ENCODE measurements around the gene GPATCH4.
"Not testable (repeated sequence)": the region's sequence is repeated elsewhere in the genome, so short reads cannot be mapped to it uniquely, and the experiment has no call there.

Gene GPATCH4

GRCh38 chr1:156566436-156566835 lies 34.8 kb downstream of the GPATCH4 start:
- Histone ChIP-seq H3K4me1 (ENCODE audit: control insufficient read depth in 1 of 2, insufficient read depth in 2 of 2, low read length in 2 of 2) (peaks cover 8 to 10% of the 10 kb centered on the region in 2 donors), H3K36me3 (ENCODE audit: control insufficient read depth in 1 of 2, insufficient read depth in 2 of 2, low read length in 2 of 2) (peaks cover 0 to 31% of the 10 kb centered on the region in 2 donors), H3K4me3 (ENCODE audit: low read depth in 1 of 2, low read length in 2 of 2) (no peak overlapping the region), H3K27me3 (ENCODE audit: control insufficient read depth in 1 of 2, insufficient read depth in 2 of 2, low read length in 2 of 2) (no peaks in the 10 kb centered on the region), H3K9ac (ENCODE audit: low read depth in 1 of 2, low read length in 2 of 2) (no peak overlapping the region), H3K9me3 (ENCODE audit: control insufficient read depth in 1 of 2, low read length in 2 of 2) (no peaks in the 10 kb centered on the region), H3K27ac (ENCODE audit: low read depth, low read length) (no peak overlapping the region)

GRCh38 chr1:156565519-156565918 lies 35.8 kb downstream of the GPATCH4 start:
- H3K36me3 ChIP-seq (ENCODE audit: control insufficient read depth in 1 of 2, insufficient read depth in 2 of 2, low read length in 2 of 2) = peaks cover 0 to 35% of the 10 kb centered on the region in 2 donors
- no peaks in the 10 kb centered on the region for H3K9me3 ChIP-seq (ENCODE audit: control insufficient read depth in 1 of 2, low read length in 2 of 2)
- peaks cover 0 to 1% of the 10 kb centered on the region in 2 donors for H3K4me1 ChIP-seq (ENCODE audit: control insufficient read depth in 1 of 2, insufficient read depth in 2 of 2, low read length in 2 of 2)
- H3K4me3 ChIP-seq (ENCODE audit: low read depth in 1 of 2, low read length in 2 of 2) = no peak overlapping the region
- H3K9ac ChIP-seq (ENCODE audit: low read depth in 1 of 2, low read length in 2 of 2) = no peak overlapping the region
- H3K27ac ChIP-seq (ENCODE audit: low read depth, low read length) = no peak overlapping the region
- H3K27me3 ChIP-seq (ENCODE audit: control insufficient read depth in 1 of 2, insufficient read depth in 2 of 2, low read length in 2 of 2) = no peaks in the 10 kb centered on the region

- H3K27me3 ChIP-seq (ENCODE audit: control insufficient read depth in 1 of 2, insufficient read depth in 2 of 2, low read length in 2 of 2) = no peaks in the 10 kb centered on the region
- H3K27ac ChIP-seq (ENCODE audit: low read depth, low read length) = no peak overlapping the region
- no peak overlapping the region for H3K9ac ChIP-seq (ENCODE audit: low read depth in 1 of 2, low read length in 2 of 2)
- peaks cover 0 to 42% of the 10 kb centered on the region in 2 donors for H3K36me3 ChIP-seq (ENCODE audit: control insufficient read depth in 1 of 2, insufficient read depth in 2 of 2, low read length in 2 of 2)
- no peaks in the 10 kb centered on the region for H3K9me3 ChIP-seq (ENCODE audit: control insufficient read depth in 1 of 2, low read length in 2 of 2)
- no peak overlapping the region for H3K4me3 ChIP-seq (ENCODE audit: low read depth in 1 of 2, low read length in 2 of 2)
- H3K4me1 ChIP-seq (ENCODE audit: control insufficient read depth in 1 of 2, insufficient read depth in 2 of 2, low read length in 2 of 2) = no peaks in the 10 kb centered on the region
Measured at GRCh38 chr1:156560585-156561163, 40.6 kb downstream of the GPATCH4 start.

- Histone ChIP-seq H3K36me3 (ENCODE audit: control insufficient read depth in 1 of 2, insufficient read depth in 2 of 2, low read length in 2 of 2) (peaks cover 0 to 37% of the 10 kb centered on the region in 2 donors), H3K9ac (ENCODE audit: low read depth in 1 of 2, low read length in 2 of 2) (no peak overlapping the region), H3K27ac (ENCODE audit: low read depth, low read length) (no peak overlapping the region), H3K27me3 (ENCODE audit: control insufficient read depth in 1 of 2, insufficient read depth in 2 of 2, low read length in 2 of 2) (no peaks in the 10 kb centered on the region), H3K4me3 (ENCODE audit: low read depth in 1 of 2, low read length in 2 of 2) (no peak overlapping the region), H3K9me3 (ENCODE audit: control insufficient read depth in 1 of 2, low read length in 2 of 2) (no peaks in the 10 kb centered on the region), H3K4me1 (ENCODE audit: control insufficient read depth in 1 of 2, insufficient read depth in 2 of 2, low read length in 2 of 2) (no peaks in the 10 kb centered on the region)
Measured at GRCh38 chr1:156559797-156560385, 41.4 kb downstream of the GPATCH4 start.

- Histone ChIP-seq H3K27me3 (ENCODE audit: control insufficient read depth in 1 of 2, insufficient read depth in 2 of 2, low read length in 2 of 2) (no peaks in the 10 kb centered on the region), H3K4me3 (ENCODE audit: low read depth in 1 of 2, low read length in 2 of 2) (no peak overlapping the region), H3K4me1 (ENCODE audit: control insufficient read depth in 1 of 2, insufficient read depth in 2 of 2, low read length in 2 of 2) (no peaks in the 10 kb centered on the region), H3K27ac (ENCODE audit: low read depth, low read length) (no peak overlapping the region), H3K36me3 (ENCODE audit: control insufficient read depth in 1 of 2, insufficient read depth in 2 of 2, low read length in 2 of 2) (peaks cover 0 to 31% of the 10 kb centered on the region in 2 donors), H3K9me3 (ENCODE audit: control insufficient read depth in 1 of 2, low read length in 2 of 2) (no peaks in the 10 kb centered on the region), H3K9ac (ENCODE audit: low read depth in 1 of 2, low read length in 2 of 2) (no peak overlapping the region)
Measured at GRCh38 chr1:156559086-156559796, 42.0 kb downstream of the GPATCH4 start.

GRCh38 chr1:156556354-156556753 lies 44.9 kb downstream of the GPATCH4 start:
- H3K4me3 ChIP-seq (ENCODE audit: low read depth in 1 of 2, low read length in 2 of 2) = no peak overlapping the region
- H3K9ac ChIP-seq (ENCODE audit: low read depth in 1 of 2, low read length in 2 of 2) = no peak overlapping the region
- H3K9me3 ChIP-seq (ENCODE audit: control insufficient read depth in 1 of 2, low read length in 2 of 2) = no peaks in the 10 kb centered on the region
- no peak overlapping the region for H3K27ac ChIP-seq (ENCODE audit: low read depth, low read length)
- H3K27me3 ChIP-seq (ENCODE audit: control insufficient read depth in 1 of 2, insufficient read depth in 2 of 2, low read length in 2 of 2) = no peaks in the 10 kb centered on the region
- H3K4me1 ChIP-seq (ENCODE audit: control insufficient read depth in 1 of 2, insufficient read depth in 2 of 2, low read length in 2 of 2) = no peaks in the 10 kb centered on the region
- H3K36me3 ChIP-seq (ENCODE audit: control insufficient read depth in 1 of 2, insufficient read depth in 2 of 2, low read length in 2 of 2) = peaks cover 0 to 16% of the 10 kb centered on the region in 2 donors

GRCh38 chr1:156555715-156556114 lies 45.6 kb downstream of the GPATCH4 start:
- Histone ChIP-seq H3K4me1 (ENCODE audit: control insufficient read depth in 1 of 2, insufficient read depth in 2 of 2, low read length in 2 of 2) (no peaks in the 10 kb centered on the region), H3K36me3 (ENCODE audit: control insufficient read depth in 1 of 2, insufficient read depth in 2 of 2, low read length in 2 of 2) (peaks cover 0 to 14% of the 10 kb centered on the region in 2 donors), H3K9ac (ENCODE audit: low read depth in 1 of 2, low read length in 2 of 2) (no peak overlapping the region), H3K27ac (ENCODE audit: low read depth, low read length) (no peak overlapping the region), H3K27me3 (ENCODE audit: control insufficient read depth in 1 of 2, insufficient read depth in 2 of 2, low read length in 2 of 2) (no peaks in the 10 kb centered on the region), H3K4me3 (ENCODE audit: low read depth in 1 of 2, low read length in 2 of 2) (no peak overlapping the region), H3K9me3 (ENCODE audit: control insufficient read depth in 1 of 2, low read length in 2 of 2) (no peaks in the 10 kb centered on the region)

GRCh38 chr1:156554971-156555370 lies 46.3 kb downstream of the GPATCH4 start:
- no peaks in the 10 kb centered on the region for H3K9me3 ChIP-seq (ENCODE audit: control insufficient read depth in 1 of 2, low read length in 2 of 2)
- H3K4me3 ChIP-seq (ENCODE audit: low read depth in 1 of 2, low read length in 2 of 2) = no peak overlapping the region
- H3K27ac ChIP-seq (ENCODE audit: low read depth, low read length) = no peak overlapping the region
- H3K4me1 ChIP-seq (ENCODE audit: control insufficient read depth in 1 of 2, insufficient read depth in 2 of 2, low read length in 2 of 2) = no peaks in the 10 kb centered on the region
- H3K9ac ChIP-seq (ENCODE audit: low read depth in 1 of 2, low read length in 2 of 2) = no peak overlapping the region
- H3K27me3 ChIP-seq (ENCODE audit: control insufficient read depth in 1 of 2, insufficient read depth in 2 of 2, low read length in 2 of 2) = no peaks in the 10 kb centered on the region
- peaks cover 0 to 20% of the 10 kb centered on the region in 2 donors for H3K36me3 ChIP-seq (ENCODE audit: control insufficient read depth in 1 of 2, insufficient read depth in 2 of 2, low read length in 2 of 2)

- H3K4me3 ChIP-seq (ENCODE audit: low read depth in 1 of 2, low read length in 2 of 2) = no peak overlapping the region
- H3K9me3 ChIP-seq (ENCODE audit: control insufficient read depth in 1 of 2, low read length in 2 of 2) = no peaks in the 10 kb centered on the region
- no peaks in the 10 kb centered on the region for H3K27me3 ChIP-seq (ENCODE audit: control insufficient read depth in 1 of 2, insufficient read depth in 2 of 2, low read length in 2 of 2)
- H3K9ac ChIP-seq (ENCODE audit: low read depth in 1 of 2, low read length in 2 of 2) = no peak overlapping the region
- H3K36me3 ChIP-seq (ENCODE audit: control insufficient read depth in 1 of 2, insufficient read depth in 2 of 2, low read length in 2 of 2) = peaks cover 0 to 26% of the 10 kb centered on the region in 2 donors
- no peaks in the 10 kb centered on the region for H3K4me1 ChIP-seq (ENCODE audit: control insufficient read depth in 1 of 2, insufficient read depth in 2 of 2, low read length in 2 of 2)
- no peak overlapping the region for H3K27ac ChIP-seq (ENCODE audit: low read depth, low read length)
Measured at GRCh38 chr1:156553860-156554485, 47.3 kb downstream of the GPATCH4 start.

GRCh38 chr1:156552937-156553336 lies 48.3 kb downstream of the GPATCH4 start:
- H3K27ac ChIP-seq (ENCODE audit: low read depth, low read length); H3K9me3 ChIP-seq (ENCODE audit: control insufficient read depth in 1 of 2, low read length in 2 of 2); H3K9ac ChIP-seq (ENCODE audit: low read depth in 1 of 2, low read length in 2 of 2); H3K4me3 ChIP-seq (ENCODE audit: low read depth in 1 of 2, low read length in 2 of 2); H3K4me1 ChIP-seq (ENCODE audit: control insufficient read depth in 1 of 2, insufficient read depth in 2 of 2, low read length in 2 of 2); H3K27me3 ChIP-seq (ENCODE audit: control insufficient read depth in 1 of 2, insufficient read depth in 2 of 2, low read length in 2 of 2): not testable (repeated sequence)
- H3K36me3 ChIP-seq (ENCODE audit: control insufficient read depth in 1 of 2, insufficient read depth in 2 of 2, low read length in 2 of 2) = peaks cover 0 to 35% of the 10 kb centered on the region in 2 donors
